HCT116 (cell line): ENCODE results near the gene TCEA2. TPM values are rescaled to one million over a fixed set of nuclear protein-coding genes. Genes with fewer than 3 reads are reported as not detected.

Experiments
- ATAC-seq: fragments of 200-7000 bp; cut with Tn5 transposase; 2 replicates; pipeline ENCODE4 v1.9.1; 2020; ENCODE audit warnings: mild to moderate bottlenecking, moderate library complexity
- BruUV-seq: library from RNA; stranded (reverse); fragments of 400-500 nt; replicated peaks from 2 replicates; lab custom pipeline; 2021; lab: Mats Ljungman, UMichigan
- CTCF ChIA-PET: fragments of 300-600 bp; sonication (Branson Sonifier 250); formaldehyde crosslinking; loops from one replicate; lab custom pipeline; 2021; ENCODE audit warnings: antibody characterized with exemption; lab: Charles Lee
- POLR2A ChIA-PET: fragments of 300-600, 350-600 bp; sonication (Branson Sonifier 250); formaldehyde crosslinking; loops from one replicate; lab custom pipeline; 2021; ENCODE audit warnings: antibody characterized with exemption; lab: Charles Lee
- RAD21 ChIA-PET, 2 experiments: fragments of 300-600 bp; sonication (Branson Sonifier 250); formaldehyde crosslinking; loops; one replicate each; lab custom pipeline; 2023; ENCODE audit warnings: low total read pairs in 2 of 2; ENCODE audit not compliant: uncharacterized antibody in 2 of 2, unreplicated experiment in 2 of 2, low non-redundant PET in 1 of 2; lab: Charles Lee
- DNase-seq: peaks from one replicate; pipeline ENCODE4 v3.0.0-alpha.2; 2010; ENCODE audit warnings: low read depth, low spot score
- H2AFZ ChIP-seq: fragments of 200-600 bp; shearing (Covaris generic), sonication (generic); 2 replicates; pipeline ENCODE4 v1.6.1; 2017; ENCODE audit warnings: low read depth, mixed run types, mixed read lengths, antibody characterized with exemption, low read length; ENCODE audit not compliant: poor library complexity, severe bottlenecking
- H3K27ac ChIP-seq: 2 replicates; pipeline ENCODE4 v1.5.1; 2012; ENCODE audit warnings: low read depth, low read length
- H3K27me3 ChIP-seq: fragments of 200-600 bp; sonication (generic); 2 replicates; pipeline ENCODE4 v1.6.1; 2016; ENCODE audit warnings: mixed run types, low read length, mixed read lengths; ENCODE audit not compliant: insufficient read depth
- H3K36me3 ChIP-seq, 2 experiments: fragments of 200-500 bp in 1 of 2; fragments of 200-600 bp in 1 of 2; sonication (Bioruptor generic) in 1 of 2; sonication (generic) in 1 of 2; 2 replicates each; pipeline versions ENCODE4 v1.5.1 to v1.6.1; 2014 to 2016; ENCODE audit warnings: low read length in 2 of 2, inconsistent platforms in 1 of 2, mixed read lengths in 1 of 2, mixed run types in 1 of 2; ENCODE audit not compliant: insufficient read depth in 2 of 2, control insufficient read depth in 1 of 2
- H3K4me1 ChIP-seq, 2 experiments: fragments of 200-600 bp in 1 of 2; sonication (generic) in 1 of 2; 2 replicates each; pipeline versions ENCODE4 v1.5.1 to v1.6.1; 2012 to 2017; ENCODE audit warnings: low read length in 2 of 2, inconsistent platforms in 1 of 2, mild to moderate bottlenecking in 1 of 2, mixed read lengths in 1 of 2, mixed run types in 1 of 2, moderate library complexity in 1 of 2; ENCODE audit not compliant: insufficient read depth in 2 of 2, control insufficient read depth in 1 of 2
- H3K4me2 ChIP-seq: fragments of 200-600 bp; sonication (generic); 2 replicates; pipeline ENCODE4 v1.6.1; 2017; ENCODE audit warnings: mixed run types, low read length, mixed read lengths
- H3K4me3 ChIP-seq, 2 experiments: fragments of 200-600 bp in 1 of 2; sonication (generic) in 1 of 2; replicated peaks in 1 of 2; 2 replicates each; pipeline ENCODE4 v1.5.1; 2011 to 2016; ENCODE audit warnings: low read length in 2 of 2, control low read depth in 1 of 2, low read depth in 1 of 2, mild to moderate bottlenecking in 1 of 2, mixed read lengths in 1 of 2, mixed run types in 1 of 2
- H3K79me2 ChIP-seq: fragments of 200-600 bp; sonication (generic); 2 replicates; pipeline ENCODE4 v1.6.1; 2017; ENCODE audit warnings: mild to moderate bottlenecking, mixed run types, low read length, moderate library complexity, mixed read lengths; ENCODE audit not compliant: insufficient read depth
- H3K9ac ChIP-seq: fragments of 200-600 bp; sonication (generic); 2 replicates; pipeline ENCODE4 v1.6.1; 2016; ENCODE audit warnings: low read length, mixed read lengths
- H3K9me2 ChIP-seq: fragments of 200-600 bp; sonication (generic), shearing (Covaris generic); 2 replicates; pipeline ENCODE4 v1.6.1; 2017; ENCODE audit warnings: mixed run types, mild to moderate bottlenecking, moderate library complexity; ENCODE audit not compliant: insufficient read depth
- H3K9me3 ChIP-seq, 2 experiments: fragments of 200-500 bp in 1 of 2; fragments of 200-600 bp in 1 of 2; sonication (Bioruptor generic) in 1 of 2; sonication (generic) in 1 of 2; 2 replicates each; pipeline ENCODE4 v1.6.1; 2014 to 2017; ENCODE audit warnings: low read length in 2 of 2, mixed read lengths in 2 of 2, inconsistent platforms in 1 of 2, low read depth in 1 of 2, mild to moderate bottlenecking in 1 of 2, mixed run types in 1 of 2, moderate library complexity in 1 of 2; ENCODE audit not compliant: control insufficient read depth in 1 of 2, insufficient read depth in 1 of 2
- H4K20me1 ChIP-seq: fragments of 200-600 bp; sonication (generic), shearing (Covaris generic); 2 replicates; pipeline ENCODE4 v1.6.1; 2017; ENCODE audit warnings: mixed run types, mild to moderate bottlenecking, moderate library complexity; ENCODE audit not compliant: insufficient read depth
- CBX3 ChIP-seq: IDR thresholded peaks from 2 replicates; pipeline ENCODE4 v1.6.1; 2012; ENCODE audit warnings: low read depth
- FOSL1 ChIP-seq: IDR thresholded peaks from 2 replicates; pipeline ENCODE4 v1.6.1; 2012; ENCODE audit warnings: low read depth
- RAD21 ChIP-seq: IDR thresholded peaks from 2 replicates; pipeline ENCODE4 v1.6.1; 2012; ENCODE audit warnings: low read depth, mild to moderate bottlenecking
- SIN3A ChIP-seq: IDR thresholded peaks from 2 replicates; pipeline ENCODE4 v1.6.1; 2012; ENCODE audit warnings: low read depth
- SP1 ChIP-seq: IDR thresholded peaks from 2 replicates; pipeline ENCODE4 v1.6.1; 2012; ENCODE audit warnings: low read depth
- SRF ChIP-seq: IDR thresholded peaks from 2 replicates; pipeline ENCODE4 v1.6.1; 2012; ENCODE audit warnings: low read depth
- TCF7L2 ChIP-seq: IDR thresholded peaks from 2 replicates; pipeline ENCODE4 v1.7.0; 2011; ENCODE audit warnings: borderline replicate concordance, inconsistent platforms; ENCODE audit not compliant: insufficient read depth, insufficient read length; ENCODE audit errors: extremely low read depth
- ZNF274 ChIP-seq: fragments of 200-500 bp; sonication (Bioruptor generic); IDR thresholded peaks from 2 replicates; pipeline ENCODE4 v1.6.1; 2014; ENCODE audit warnings: mild to moderate bottlenecking, low read depth, low read length, inconsistent platforms
- intact Hi-C: fragments of 100-400 bp; cut with micrococcal nuclease; formaldehyde crosslinking; loops from 2 replicates; pipeline ENCODE4 v1.10.0; 2022
- total RNA-seq: library from RNA; stranded (reverse); gene quantifications from one replicate; pipeline ENCODE4 v1.2.1, GENCODE V29; 2021; ENCODE audit not compliant: unreplicated experiment
- TF ChIP-seq, protein P1 (sequence below): IDR thresholded peaks from 2 replicates; pipeline ENCODE4 v1.6.1; 2012; ENCODE audit warnings: low read depth
- TF ChIP-seq, protein P2 (sequence below): IDR thresholded peaks from 2 replicates; pipeline ENCODE4 v1.6.1; 2012
- TF ChIP-seq, protein P3 (sequence below): IDR thresholded peaks from 2 replicates; pipeline ENCODE4 v1.6.1; 2011; ENCODE audit warnings: mild to moderate bottlenecking, low read length, moderate library complexity; ENCODE audit not compliant: insufficient replicate concordance; ENCODE audit errors: extremely low read depth

TCEA2 gene
- total RNA-seq, 1 experiment from 2014 or later = 29.7 TPM

DNA sequence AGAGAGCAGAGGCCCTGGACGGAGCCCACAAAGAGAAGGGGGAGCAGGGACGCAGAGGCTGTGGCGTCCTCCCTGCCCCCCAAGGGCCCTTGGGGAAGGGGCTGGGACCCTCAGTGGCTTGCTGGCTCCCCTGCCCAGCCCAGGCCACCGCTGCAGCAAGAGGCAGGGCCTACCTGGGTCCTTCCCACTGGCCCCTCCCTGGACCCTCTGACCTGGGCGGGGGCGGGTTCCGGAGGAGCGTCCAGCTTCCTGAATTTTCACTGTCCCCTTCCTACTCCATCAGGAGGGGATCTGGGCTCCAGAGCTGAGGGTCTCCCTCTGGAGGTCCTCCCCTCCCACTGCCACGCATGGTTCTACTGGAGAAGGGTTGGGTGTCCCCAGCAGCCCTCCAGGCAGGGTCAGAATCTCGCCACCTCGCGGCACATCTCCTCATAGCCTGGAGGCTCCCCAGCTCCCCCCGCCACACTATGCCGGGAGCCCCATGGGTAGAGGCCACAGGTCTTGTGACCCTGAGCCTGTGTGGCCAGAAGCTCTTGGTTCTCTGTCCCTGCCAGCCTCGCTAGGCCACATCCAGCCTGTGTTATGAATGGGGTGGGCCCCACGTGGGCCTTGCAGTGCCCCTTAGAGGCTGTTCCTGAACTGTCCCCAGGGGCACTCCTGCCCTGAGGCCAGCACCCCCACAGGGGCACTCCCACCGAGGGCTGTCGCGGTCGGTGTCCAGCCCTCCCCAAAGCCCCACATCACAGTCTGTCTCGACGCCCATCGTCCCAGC is 12.6 kb upstream of the TCEA2 start (continued):
- TF ChIP-seq, protein P1, sequence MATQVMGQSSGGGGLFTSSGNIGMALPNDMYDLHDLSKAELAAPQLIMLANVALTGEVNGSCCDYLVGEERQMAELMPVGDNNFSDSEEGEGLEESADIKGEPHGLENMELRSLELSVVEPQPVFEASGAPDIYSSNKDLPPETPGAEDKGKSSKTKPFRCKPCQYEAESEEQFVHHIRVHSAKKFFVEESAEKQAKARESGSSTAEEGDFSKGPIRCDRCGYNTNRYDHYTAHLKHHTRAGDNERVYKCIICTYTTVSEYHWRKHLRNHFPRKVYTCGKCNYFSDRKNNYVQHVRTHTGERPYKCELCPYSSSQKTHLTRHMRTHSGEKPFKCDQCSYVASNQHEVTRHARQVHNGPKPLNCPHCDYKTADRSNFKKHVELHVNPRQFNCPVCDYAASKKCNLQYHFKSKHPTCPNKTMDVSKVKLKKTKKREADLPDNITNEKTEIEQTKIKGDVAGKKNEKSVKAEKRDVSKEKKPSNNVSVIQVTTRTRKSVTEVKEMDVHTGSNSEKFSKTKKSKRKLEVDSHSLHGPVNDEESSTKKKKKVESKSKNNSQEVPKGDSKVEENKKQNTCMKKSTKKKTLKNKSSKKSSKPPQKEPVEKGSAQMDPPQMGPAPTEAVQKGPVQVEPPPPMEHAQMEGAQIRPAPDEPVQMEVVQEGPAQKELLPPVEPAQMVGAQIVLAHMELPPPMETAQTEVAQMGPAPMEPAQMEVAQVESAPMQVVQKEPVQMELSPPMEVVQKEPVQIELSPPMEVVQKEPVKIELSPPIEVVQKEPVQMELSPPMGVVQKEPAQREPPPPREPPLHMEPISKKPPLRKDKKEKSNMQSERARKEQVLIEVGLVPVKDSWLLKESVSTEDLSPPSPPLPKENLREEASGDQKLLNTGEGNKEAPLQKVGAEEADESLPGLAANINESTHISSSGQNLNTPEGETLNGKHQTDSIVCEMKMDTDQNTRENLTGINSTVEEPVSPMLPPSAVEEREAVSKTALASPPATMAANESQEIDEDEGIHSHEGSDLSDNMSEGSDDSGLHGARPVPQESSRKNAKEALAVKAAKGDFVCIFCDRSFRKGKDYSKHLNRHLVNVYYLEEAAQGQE = no peak

DNA sequence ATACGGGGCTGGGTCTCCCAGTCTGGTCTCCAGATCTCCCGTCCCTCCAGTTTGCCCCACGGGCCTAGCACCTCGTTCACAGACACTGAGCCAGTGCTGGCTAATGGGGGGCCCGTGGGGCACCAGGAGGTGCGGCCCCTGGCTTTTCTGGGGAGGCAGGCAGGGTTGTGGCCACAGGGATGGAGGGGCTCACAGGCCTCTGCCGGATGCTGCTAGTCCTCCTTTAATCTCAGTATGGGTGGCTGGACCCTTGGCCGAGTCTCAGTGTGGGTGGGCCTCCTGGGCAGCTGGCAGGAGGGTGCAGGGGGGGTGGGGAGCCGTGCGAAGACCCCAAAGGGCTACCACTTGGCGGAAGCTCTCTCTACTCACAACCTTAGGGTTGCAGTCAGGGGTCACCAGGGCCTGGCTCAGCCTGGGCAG is 12.0 kb upstream of the TCEA2 start:
- Histone ChIP-seq H4K20me1 (no peaks in the 10 kb centered on the region), H3K9me3 (no peaks in the 10 kb centered on the region), H3K4me1 (peaks cover 16 to 36% of the 10 kb centered on the region in 2 experiments), H3K4me2 (no peak overlapping the region), H3K4me3 (no peak overlapping the region), H2AFZ (no peak overlapping the region), H3K79me2 (no peaks in the 10 kb centered on the region), H3K9me2 (no peaks in the 10 kb centered on the region), H3K27ac (no peak overlapping the region), H3K9ac (no peak overlapping the region), H3K27me3 (no peaks in the 10 kb centered on the region), H3K36me3 (no peaks in the 10 kb centered on the region)
- RAD21 ChIA-PET = no interaction called here
- CTCF ChIA-PET = interaction anchor here (0.8 kb wide), 1 partner anchor 13 kb away, joined by 3 read pairs; no protein-coding TSS in a partner anchor
- intact Hi-C loops = loop anchor here (10.0 kb wide), 1 partner anchor 346 kb away; the partner anchor contains the start of genes ARFRP1 and ZGPAT
- no TSS peak for BruUV-seq
- DNase-seq = no peak
- ATAC-seq = no peak
- POLR2A ChIA-PET = interaction anchor here (0.6 kb wide), 1 partner anchor 477 kb away, joined by 3 read pairs; no protein-coding TSS in a partner anchor
- TF ChIP-seq TCF7L2 (no peak), SIN3A (no peak), SP1 (no peak), RAD21 (no peak), ZNF274 (no peak), SRF (no peak), CBX3 (no peak), FOSL1 (no peak)
- TF ChIP-seq, protein P2, sequence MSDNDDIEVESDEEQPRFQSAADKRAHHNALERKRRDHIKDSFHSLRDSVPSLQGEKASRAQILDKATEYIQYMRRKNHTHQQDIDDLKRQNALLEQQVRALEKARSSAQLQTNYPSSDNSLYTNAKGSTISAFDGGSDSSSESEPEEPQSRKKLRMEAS = no peak
- TF ChIP-seq, protein P1 = no peak
- TF ChIP-seq, protein P3, sequence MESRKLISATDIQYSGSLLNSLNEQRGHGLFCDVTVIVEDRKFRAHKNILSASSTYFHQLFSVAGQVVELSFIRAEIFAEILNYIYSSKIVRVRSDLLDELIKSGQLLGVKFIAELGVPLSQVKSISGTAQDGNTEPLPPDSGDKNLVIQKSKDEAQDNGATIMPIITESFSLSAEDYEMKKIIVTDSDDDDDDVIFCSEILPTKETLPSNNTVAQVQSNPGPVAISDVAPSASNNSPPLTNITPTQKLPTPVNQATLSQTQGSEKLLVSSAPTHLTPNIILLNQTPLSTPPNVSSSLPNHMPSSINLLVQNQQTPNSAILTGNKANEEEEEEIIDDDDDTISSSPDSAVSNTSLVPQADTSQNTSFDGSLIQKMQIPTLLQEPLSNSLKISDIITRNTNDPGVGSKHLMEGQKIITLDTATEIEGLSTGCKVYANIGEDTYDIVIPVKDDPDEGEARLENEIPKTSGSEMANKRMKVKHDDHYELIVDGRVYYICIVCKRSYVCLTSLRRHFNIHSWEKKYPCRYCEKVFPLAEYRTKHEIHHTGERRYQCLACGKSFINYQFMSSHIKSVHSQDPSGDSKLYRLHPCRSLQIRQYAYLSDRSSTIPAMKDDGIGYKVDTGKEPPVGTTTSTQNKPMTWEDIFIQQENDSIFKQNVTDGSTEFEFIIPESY = no peak
